ENCODE measurements around the gene NEK6. TPM values are rescaled to one million over a fixed set of nuclear protein-coding genes. Genes with fewer than 3 reads are reported as not detected.

NEK6 gene
- total RNA-seq, 1 donor from 2014 or later, result 20.6 TPM

GRCh38 chr9:124295159-124295794, 37.5 kb downstream of the NEK6 start:
- DNase-seq (ENCODE audit: low read depth in 2 of 2), result peak; percentile 63 to 81

- DNase-seq (ENCODE audit: low read depth in 2 of 2), result peak; percentile 11 to 41
Measured at GRCh38 chr9:124296094-124296493, 38.3 kb downstream of the NEK6 start.

- DNase-seq (ENCODE audit: low read depth in 2 of 2), result no peak
Measured at GRCh38 chr9:124296796-124297550, 39.2 kb downstream of the NEK6 start.

GRCh38 chr9:124297551-124297901, 39.8 kb downstream of the NEK6 start:
- peak; percentile 95 to 97 for DNase-seq (ENCODE audit: low read depth in 2 of 2)

- no peak for DNase-seq (ENCODE audit: low read depth in 2 of 2)
Measured at GRCh38 chr9:124297915-124298645, 40.3 kb downstream of the NEK6 start.

GRCh38 chr9:124298646-124299235, 41.0 kb downstream of the NEK6 start:
- DNase-seq (ENCODE audit: low read depth in 2 of 2), result peak in 1 of 2 donors; percentile 46

- DNase-seq (ENCODE audit: low read depth in 2 of 2), result peak; percentile 41 to 45
Measured at GRCh38 chr9:124299515-124300090, 41.9 kb downstream of the NEK6 start.

- no peak for DNase-seq (ENCODE audit: low read depth in 2 of 2)
Measured at GRCh38 chr9:124300312-124300711, 42.6 kb downstream of the NEK6 start.

GRCh38 chr9:124302921-124303320, 45.2 kb downstream of the NEK6 start:
- DNase-seq (ENCODE audit: low read depth in 2 of 2), result no peak

GRCh38 chr9:124303762-124304161, 46.0 kb downstream of the NEK6 start:
- no peak for DNase-seq (ENCODE audit: low read depth in 2 of 2)

- no peak for DNase-seq (ENCODE audit: low read depth in 2 of 2)
Measured at GRCh38 chr9:124304285-124304684, 46.5 kb downstream of the NEK6 start.

- peak; percentile 63 to 91 for DNase-seq (ENCODE audit: low read depth in 2 of 2)
Measured at GRCh38 chr9:124306098-124306735, 48.5 kb downstream of the NEK6 start.

- DNase-seq (ENCODE audit: low read depth in 2 of 2), result no peak
Measured at GRCh38 chr9:124307379-124308030, 49.8 kb downstream of the NEK6 start.

GRCh38 chr9:124308606-124309491, 51.1 kb downstream of the NEK6 start:
- DNase-seq (ENCODE audit: low read depth in 2 of 2), result no peak

GRCh38 chr9:124309667-124310084, 51.9 kb downstream of the NEK6 start:
- DNase-seq (ENCODE audit: low read depth in 2 of 2), result peak; percentile 96 to 97

GRCh38 chr9:124311283-124311682, 53.5 kb downstream of the NEK6 start:
- DNase-seq (ENCODE audit: low read depth in 2 of 2), result no peak

- DNase-seq (ENCODE audit: low read depth in 2 of 2), result no peak
Measured at GRCh38 chr9:124312290-124313265, 54.8 kb downstream of the NEK6 start.

- no peak for DNase-seq (ENCODE audit: low read depth in 2 of 2)
Measured at GRCh38 chr9:124313940-124314339, 56.2 kb downstream of the NEK6 start.
